HEK293 (cell line): ENCODE measurements around the gene MTUS2.

Experiments
- ZFHX2 ChIP-seq: fragments of 450-650 bp; formaldehyde crosslinking; conservative IDR thresholded peaks from 2 replicates; pipeline ENCODE4 v1.5.1; 2016; ENCODE audit warnings: missing biosample characterization, missing genetic modification characterization
- ZFP41 ChIP-seq: fragments of 450-650 bp; formaldehyde crosslinking; IDR thresholded peaks from 2 replicates; pipeline ENCODE4 v1.5.1; 2016; ENCODE audit warnings: missing biosample characterization, missing genetic modification characterization, borderline replicate concordance
- ZNF24 ChIP-seq: fragments of 450-650 bp; formaldehyde crosslinking; IDR thresholded peaks from 2 replicates; pipeline ENCODE4 v1.5.1; 2016; ENCODE audit warnings: missing biosample characterization, missing genetic modification characterization
- ZNF302 ChIP-seq: fragments of 450-650 bp; formaldehyde crosslinking; IDR thresholded peaks from 2 replicates; pipeline ENCODE4 v1.5.1; 2016; ENCODE audit warnings: missing biosample characterization, missing genetic modification characterization, low read depth
- ZNF660 ChIP-seq: fragments of 450-650 bp; IDR thresholded peaks from 2 replicates; pipeline ENCODE4 v1.5.1; 2018; ENCODE audit warnings: missing biosample characterization, mild to moderate bottlenecking, missing genetic modification characterization
- ZNF670 ChIP-seq: fragments of 450-650 bp; formaldehyde crosslinking; IDR thresholded peaks from 2 replicates; pipeline ENCODE4 v1.5.1; 2016; ENCODE audit warnings: missing biosample characterization, missing genetic modification characterization, low read depth
- ZNF785 ChIP-seq: fragments of 450-650 bp; formaldehyde crosslinking; IDR thresholded peaks from 2 replicates; pipeline ENCODE4 v1.5.1; 2016; ENCODE audit warnings: missing biosample characterization, missing genetic modification characterization
- ZSCAN16 ChIP-seq: fragments of 450-650 bp; formaldehyde crosslinking; IDR thresholded peaks from 2 replicates; pipeline ENCODE4 v1.5.1; 2016; ENCODE audit warnings: missing biosample characterization, missing genetic modification characterization
- TF ChIP-seq, protein P1 (sequence below): fragments of 450-650 bp; formaldehyde crosslinking; IDR thresholded peaks from 2 replicates; pipeline ENCODE4 v1.5.1; 2016; ENCODE audit warnings: missing biosample characterization, missing genetic modification characterization
- TF ChIP-seq, protein P2 (sequence below): sonication (generic); formaldehyde crosslinking; IDR thresholded peaks from 2 replicates; pipeline ENCODE4 v1.8.1; 2022; ENCODE audit warnings: mild to moderate bottlenecking, moderate library complexity, missing genetic modification reagents
- TF ChIP-seq, protein P3 (sequence below): fragments of 450-650 bp; formaldehyde crosslinking; IDR thresholded peaks from 2 replicates; pipeline ENCODE4 v1.5.1; 2016; ENCODE audit warnings: missing biosample characterization, missing genetic modification characterization
- TF ChIP-seq, protein P4 (sequence below): fragments of 450-650 bp; formaldehyde crosslinking; IDR thresholded peaks from 2 replicates; pipeline ENCODE4 v1.5.1; 2016; ENCODE audit warnings: missing biosample characterization, missing genetic modification characterization

DNA sequence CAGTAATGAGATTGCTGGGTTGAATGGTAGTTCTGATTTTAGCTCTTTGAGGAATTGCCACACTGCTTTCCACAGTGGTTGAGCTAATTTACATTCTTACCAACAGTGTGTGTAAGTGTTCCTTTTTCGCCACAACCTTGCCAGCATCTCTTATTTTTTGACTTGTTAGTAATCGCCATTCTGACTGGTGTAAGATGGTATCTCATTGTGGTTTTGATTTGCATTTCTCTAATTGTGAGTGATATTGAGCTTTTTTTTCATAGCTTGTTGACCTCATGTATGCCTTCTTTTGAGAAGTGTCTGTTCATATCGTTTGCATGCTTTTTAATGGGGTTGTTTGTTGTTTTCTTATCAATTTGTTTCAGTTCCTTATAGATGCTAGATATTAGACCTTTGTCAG is 245.0 kb downstream of the MTUS2 start:
- TF ChIP-seq, protein P1, sequence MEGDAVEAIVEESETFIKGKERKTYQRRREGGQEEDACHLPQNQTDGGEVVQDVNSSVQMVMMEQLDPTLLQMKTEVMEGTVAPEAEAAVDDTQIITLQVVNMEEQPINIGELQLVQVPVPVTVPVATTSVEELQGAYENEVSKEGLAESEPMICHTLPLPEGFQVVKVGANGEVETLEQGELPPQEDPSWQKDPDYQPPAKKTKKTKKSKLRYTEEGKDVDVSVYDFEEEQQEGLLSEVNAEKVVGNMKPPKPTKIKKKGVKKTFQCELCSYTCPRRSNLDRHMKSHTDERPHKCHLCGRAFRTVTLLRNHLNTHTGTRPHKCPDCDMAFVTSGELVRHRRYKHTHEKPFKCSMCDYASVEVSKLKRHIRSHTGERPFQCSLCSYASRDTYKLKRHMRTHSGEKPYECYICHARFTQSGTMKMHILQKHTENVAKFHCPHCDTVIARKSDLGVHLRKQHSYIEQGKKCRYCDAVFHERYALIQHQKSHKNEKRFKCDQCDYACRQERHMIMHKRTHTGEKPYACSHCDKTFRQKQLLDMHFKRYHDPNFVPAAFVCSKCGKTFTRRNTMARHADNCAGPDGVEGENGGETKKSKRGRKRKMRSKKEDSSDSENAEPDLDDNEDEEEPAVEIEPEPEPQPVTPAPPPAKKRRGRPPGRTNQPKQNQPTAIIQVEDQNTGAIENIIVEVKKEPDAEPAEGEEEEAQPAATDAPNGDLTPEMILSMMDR (tag by site-specific recombination) = no peak
- TF ChIP-seq ZNF670 (tag by site-specific recombination) = no peak
- TF ChIP-seq ZFHX2 (tag by site-specific recombination) = no peak
- TF ChIP-seq, protein P2, sequence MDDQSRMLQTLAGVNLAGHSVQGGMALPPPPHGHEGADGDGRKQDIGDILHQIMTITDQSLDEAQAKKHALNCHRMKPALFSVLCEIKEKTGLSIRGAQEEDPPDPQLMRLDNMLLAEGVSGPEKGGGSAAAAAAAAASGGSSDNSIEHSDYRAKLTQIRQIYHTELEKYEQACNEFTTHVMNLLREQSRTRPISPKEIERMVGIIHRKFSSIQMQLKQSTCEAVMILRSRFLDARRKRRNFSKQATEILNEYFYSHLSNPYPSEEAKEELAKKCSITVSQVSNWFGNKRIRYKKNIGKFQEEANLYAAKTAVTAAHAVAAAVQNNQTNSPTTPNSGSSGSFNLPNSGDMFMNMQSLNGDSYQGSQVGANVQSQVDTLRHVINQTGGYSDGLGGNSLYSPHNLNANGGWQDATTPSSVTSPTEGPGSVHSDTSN = no peak
- TF ChIP-seq, protein P3, sequence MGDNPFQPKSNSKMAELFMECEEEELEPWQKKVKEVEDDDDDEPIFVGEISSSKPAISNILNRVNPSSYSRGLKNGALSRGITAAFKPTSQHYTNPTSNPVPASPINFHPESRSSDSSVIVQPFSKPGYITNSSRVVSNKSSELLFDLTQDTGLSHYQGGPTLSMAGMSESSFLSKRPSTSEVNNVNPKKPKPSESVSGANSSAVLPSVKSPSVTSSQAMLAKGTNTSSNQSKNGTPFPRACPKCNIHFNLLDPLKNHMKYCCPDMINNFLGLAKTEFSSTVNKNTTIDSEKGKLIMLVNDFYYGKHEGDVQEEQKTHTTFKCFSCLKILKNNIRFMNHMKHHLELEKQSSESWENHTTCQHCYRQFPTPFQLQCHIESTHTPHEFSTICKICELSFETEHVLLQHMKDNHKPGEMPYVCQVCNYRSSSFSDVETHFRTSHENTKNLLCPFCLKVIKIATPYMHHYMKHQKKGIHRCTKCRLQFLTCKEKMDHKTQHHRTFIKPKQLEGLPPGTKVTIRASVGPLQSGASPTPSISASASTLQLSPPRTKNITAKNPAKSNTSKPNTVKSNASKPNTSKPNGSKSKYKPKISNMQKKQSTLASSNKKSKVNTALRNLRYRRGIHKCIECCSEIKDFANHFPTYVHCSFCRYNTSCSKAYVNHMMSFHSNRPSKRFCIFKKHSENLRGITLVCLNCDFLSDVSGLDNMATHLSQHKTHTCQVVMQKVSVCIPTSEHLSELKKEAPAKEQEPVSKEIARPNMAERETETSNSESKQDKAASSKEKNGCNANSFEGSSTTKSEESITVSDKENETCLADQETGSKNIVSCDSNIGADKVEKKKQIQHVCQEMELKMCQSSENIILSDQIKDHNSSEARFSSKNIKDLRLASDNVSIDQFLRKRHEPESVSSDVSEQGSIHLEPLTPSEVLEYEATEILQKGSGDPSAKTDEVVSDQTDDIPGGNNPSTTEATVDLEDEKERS = no peak
- no peak for TF ChIP-seq ZNF302
- no peak for TF ChIP-seq ZFP41 (tag by site-specific recombination)
- no peak for TF ChIP-seq ZSCAN16 (tag by site-specific recombination)
- TF ChIP-seq, protein P4, sequence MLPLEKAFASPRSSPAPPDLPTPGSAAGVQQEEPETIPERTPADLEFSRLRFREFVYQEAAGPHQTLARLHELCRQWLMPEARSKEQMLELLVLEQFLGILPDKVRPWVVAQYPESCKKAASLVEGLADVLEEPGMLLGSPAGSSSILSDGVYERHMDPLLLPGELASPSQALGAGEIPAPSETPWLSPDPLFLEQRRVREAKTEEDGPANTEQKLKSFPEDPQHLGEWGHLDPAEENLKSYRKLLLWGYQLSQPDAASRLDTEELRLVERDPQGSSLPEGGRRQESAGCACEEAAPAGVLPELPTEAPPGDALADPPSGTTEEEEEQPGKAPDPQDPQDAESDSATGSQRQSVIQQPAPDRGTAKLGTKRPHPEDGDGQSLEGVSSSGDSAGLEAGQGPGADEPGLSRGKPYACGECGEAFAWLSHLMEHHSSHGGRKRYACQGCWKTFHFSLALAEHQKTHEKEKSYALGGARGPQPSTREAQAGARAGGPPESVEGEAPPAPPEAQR = no peak
- no peak for TF ChIP-seq ZNF24
- no peak for TF ChIP-seq ZNF660 (tag by site-specific recombination)
- no peak for TF ChIP-seq ZNF785
